ENCODE measurements around the gene LDLRAD1.
"Not testable (repeated sequence)": the region's sequence is repeated elsewhere in the genome, so short reads cannot be mapped to it uniquely, and the experiment has no call there.

Gene LDLRAD1

DNA sequence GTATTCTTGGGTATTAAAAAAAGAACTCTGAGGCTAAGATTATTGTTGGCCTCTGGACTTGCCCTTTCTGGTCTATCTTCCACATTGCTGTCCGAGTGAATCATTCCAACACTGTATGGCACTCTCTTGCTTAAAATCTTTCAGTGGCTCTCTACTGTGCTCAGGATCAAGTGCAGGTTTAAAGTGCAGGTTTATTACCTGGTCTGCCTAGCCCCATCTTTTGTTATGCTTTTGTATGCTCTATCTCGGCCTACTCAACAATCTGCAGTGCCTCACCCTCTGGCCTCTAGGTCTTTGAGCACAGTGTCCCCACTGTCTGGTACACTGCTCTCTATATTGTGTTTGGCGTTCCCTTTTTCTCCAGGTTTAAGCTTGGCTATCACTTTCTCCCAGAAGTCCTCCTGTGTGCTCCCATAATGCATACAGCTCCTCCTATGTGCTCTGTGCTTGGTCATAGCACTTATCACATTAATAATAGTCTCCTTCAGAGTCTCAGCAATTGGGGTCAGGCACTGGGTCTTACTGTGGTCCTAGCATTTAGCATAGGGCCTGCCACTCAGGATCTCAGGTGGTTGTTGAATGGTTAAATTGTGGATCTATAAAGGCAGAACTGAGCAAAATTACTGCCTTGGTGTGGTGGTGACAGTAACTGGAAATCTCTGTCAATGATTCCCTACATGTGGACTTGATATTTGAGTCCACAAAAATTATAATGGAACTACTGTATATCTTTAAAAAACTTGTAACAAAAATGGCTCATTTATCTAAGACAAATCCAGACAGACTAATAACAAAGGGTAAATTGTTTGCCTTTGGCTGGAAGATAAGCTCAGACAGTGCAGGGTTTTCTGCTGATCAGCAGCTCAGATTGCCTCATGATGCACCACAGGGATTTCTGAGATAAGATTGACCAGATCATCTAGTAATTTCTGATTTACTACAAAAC is 10.6 kb upstream of the LDLRAD1 start:
- H3K27ac ChIP-seq, result no peak overlapping the region; the same call in 1 of the 2 replicates
- TF ChIP-seq, protein P1, sequence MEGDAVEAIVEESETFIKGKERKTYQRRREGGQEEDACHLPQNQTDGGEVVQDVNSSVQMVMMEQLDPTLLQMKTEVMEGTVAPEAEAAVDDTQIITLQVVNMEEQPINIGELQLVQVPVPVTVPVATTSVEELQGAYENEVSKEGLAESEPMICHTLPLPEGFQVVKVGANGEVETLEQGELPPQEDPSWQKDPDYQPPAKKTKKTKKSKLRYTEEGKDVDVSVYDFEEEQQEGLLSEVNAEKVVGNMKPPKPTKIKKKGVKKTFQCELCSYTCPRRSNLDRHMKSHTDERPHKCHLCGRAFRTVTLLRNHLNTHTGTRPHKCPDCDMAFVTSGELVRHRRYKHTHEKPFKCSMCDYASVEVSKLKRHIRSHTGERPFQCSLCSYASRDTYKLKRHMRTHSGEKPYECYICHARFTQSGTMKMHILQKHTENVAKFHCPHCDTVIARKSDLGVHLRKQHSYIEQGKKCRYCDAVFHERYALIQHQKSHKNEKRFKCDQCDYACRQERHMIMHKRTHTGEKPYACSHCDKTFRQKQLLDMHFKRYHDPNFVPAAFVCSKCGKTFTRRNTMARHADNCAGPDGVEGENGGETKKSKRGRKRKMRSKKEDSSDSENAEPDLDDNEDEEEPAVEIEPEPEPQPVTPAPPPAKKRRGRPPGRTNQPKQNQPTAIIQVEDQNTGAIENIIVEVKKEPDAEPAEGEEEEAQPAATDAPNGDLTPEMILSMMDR (conservative IDR thresholded peaks at IDR 0.05), result no peak
- no peak for TF ChIP-seq ZFX (IDR thresholded peaks at IDR 0.05)

DNA sequence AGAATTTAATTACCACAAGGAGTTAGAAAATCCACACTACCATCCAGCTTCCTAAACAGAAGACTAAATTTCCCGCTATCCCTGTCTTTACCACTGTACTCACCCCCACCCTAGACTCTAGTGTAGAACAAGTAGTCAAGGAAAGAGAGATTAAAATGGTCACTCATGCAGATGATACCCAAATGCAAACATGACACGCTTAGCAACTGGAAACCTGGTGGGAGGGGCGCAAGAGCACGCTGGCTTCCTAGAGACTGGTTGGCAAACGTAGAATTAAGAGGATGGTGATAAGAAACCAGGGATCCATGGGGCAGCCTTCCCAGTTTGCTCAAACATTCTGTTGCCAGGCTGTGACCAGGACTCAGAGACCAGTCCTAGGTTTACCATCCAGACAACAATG is 9.9 kb upstream of the LDLRAD1 start:
- no peak for TF ChIP-seq ZFX (IDR thresholded peaks at IDR 0.05)
- TF ChIP-seq, protein P1 (conservative IDR thresholded peaks at IDR 0.05), result no peak
- H3K27ac ChIP-seq, result no peak overlapping the region

DNA sequence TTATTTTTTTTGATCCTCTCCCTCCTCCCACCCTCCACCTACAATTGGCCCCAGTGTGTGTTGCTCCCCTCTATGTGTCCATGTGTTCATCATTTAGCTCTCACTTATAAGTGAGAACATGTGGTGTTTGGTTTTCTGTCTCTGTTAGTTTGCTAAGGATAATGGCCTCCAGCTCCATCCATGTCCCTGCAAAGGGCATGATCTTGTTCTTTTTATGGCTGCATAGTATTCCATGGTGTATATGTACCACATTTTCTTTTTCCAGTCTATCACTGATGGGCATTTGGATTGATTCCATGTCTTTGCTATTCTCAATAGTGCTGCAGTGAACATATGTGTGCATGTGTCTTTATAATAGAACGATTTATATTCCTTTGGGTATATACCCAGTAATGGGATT is 6.8 kb upstream of the LDLRAD1 start:
- not testable (repeated sequence) for H3K27ac ChIP-seq

DNA sequence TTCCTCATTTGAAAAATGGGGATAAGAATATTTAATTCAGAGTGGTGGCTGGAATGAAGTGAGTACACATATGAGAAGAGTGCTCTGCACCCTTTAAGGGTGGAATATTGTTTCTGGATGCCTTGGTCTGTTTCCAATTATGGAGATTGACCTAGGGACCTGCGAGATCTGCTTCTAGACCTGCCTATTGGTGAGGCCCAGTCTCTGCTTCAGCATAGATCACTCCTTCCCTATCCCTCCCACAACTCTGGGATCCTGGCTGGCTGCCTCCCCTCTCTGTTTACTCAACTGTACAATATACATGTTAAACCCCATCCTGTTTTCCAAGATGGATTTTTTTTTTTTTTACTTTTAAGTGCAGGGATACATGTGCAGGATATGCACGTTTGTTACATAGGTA is 6.4 kb upstream of the LDLRAD1 start:
- no peak overlapping the region for H3K27ac ChIP-seq
- TF ChIP-seq, protein P1 (conservative IDR thresholded peaks at IDR 0.05), result no peak

DNA sequence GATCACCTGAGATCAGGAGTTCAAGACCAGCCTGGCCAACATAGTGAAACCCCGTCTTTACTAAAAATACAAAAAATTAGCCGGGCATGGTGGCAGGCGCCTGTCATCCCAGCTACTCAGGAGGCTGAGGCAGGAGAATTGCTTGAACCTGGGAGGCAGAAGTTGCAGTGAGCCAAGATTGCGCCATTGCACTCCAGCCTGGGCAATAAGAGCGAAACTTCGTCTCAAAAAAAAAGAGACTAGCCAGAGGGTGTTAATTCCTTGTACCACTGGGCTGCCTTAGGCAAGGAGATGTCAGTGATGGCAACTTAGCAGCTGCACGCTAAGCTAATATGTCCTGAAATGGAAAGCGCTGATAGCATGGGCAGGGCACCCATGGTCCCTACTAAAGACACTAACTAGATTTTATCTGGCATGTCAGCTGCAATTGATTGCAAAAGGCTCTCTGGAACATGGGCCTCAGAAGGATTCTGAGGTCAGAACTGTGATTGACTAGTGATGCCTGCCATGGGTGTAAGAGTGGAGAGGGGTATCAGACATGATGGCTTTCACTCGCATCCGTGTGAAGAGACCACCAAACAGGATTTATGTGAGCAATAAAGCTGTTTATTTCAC is 1.7 kb upstream of the LDLRAD1 start:
- H3K27ac ChIP-seq, result not testable (repeated sequence)

DNA sequence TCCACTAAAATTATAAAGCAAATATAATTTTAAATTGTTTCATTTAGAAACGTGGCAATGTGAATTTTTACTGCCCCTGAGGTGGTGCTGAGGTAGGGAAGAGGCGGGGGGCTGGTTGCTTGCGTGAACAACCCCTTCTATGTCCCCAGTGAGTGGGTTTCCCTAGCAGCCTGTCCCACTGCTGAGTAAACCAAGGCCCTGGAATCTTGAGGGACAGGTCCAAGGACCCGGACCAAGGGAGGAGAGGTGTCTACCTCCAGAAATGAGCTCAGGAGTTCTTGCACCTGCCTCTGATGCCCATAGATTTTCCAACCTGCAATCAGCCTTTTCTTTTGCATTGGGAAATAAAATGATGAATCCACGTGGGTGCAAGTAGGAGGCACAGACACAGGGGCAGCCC is 649 bp upstream of the LDLRAD1 start:
- H3K27ac ChIP-seq, result no peak overlapping the region
- TF ChIP-seq, protein P1 (conservative IDR thresholded peaks at IDR 0.05), result no peak
- TF ChIP-seq ZFX (IDR thresholded peaks at IDR 0.05), result no peak

DNA sequence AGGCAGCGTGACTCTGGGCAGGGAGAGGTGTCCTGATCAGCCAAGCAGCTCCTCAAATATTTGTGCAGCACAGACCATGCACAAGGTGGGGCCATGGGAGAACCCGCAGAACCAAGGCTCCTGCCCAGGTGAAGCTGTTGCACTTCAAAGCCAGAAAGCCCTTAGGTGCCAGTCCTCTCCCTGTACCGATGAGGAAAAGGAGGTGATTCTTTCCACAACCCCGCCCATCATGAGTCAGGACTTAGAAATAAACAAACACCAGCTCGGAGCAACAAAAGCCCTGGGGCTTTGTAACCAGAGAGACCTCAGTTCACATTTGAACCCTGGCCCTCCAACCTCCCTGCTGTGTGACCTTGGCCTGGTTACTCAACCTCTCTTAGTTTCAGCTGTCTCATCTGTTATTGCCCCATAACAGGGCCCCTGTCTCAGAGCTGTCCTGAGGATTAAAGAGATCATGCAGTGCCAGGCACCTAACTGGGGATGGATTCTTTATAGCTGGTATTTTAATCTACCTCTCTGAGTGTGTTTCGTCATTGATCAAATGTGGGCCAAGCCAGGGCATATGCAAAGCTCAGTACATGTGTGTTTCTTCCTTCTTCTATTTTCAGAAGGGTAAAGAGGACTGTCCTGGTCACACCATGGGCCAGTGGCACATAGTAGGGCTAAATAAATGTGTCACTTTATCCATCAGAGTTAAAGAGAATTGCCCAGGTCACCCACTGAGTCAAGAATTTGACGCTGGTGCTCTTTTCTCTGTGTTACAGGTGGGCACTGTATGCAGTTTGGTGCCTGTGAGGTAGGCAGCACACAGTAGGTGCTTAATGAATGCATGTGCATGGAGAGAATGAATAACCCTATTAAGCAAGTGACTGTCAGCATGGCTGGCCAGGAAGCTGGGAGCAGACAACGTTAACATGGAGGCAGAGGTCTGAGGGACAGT is 1.4 kb downstream of the LDLRAD1 start:
- peak overlapping the region; percentile 52 for H3K27ac ChIP-seq
- TF ChIP-seq ZFX (IDR thresholded peaks at IDR 0.05), result no peak
- TF ChIP-seq, protein P1 (conservative IDR thresholded peaks at IDR 0.05), result no peak

Measured in C4-2B (cell line).